C4-2B (cell line): Measurements from ENCODE around the gene PPT2.
"Not testable (repeated sequence)": the region's sequence is repeated elsewhere in the genome, so short reads cannot be mapped to it uniquely, and the experiment has no call there.

Experiments used
- H3K27ac ChIP-seq: fragments of 450-650 bp; 2 replicates; pipeline ENCODE4 v1.5.1; 2017
- CTCF ChIP-seq: fragments of 450-650 bp; conservative IDR thresholded peaks from 2 replicates; pipeline ENCODE4 v1.5.1; 2017; ENCODE audit warnings: mild to moderate bottlenecking
- ZFX ChIP-seq: fragments of 450-650 bp; IDR thresholded peaks from 2 replicates; pipeline ENCODE4 v1.6.1; 2017

The PPT2 gene

GRCh38 chr6:32181148-32181702 lies 27.3 kb downstream of the PPT2 start:
- TF ChIP-seq CTCF, result no peak
- TF ChIP-seq ZFX, result no peak
- H3K27ac ChIP-seq, result no peak overlapping the region

DNA sequence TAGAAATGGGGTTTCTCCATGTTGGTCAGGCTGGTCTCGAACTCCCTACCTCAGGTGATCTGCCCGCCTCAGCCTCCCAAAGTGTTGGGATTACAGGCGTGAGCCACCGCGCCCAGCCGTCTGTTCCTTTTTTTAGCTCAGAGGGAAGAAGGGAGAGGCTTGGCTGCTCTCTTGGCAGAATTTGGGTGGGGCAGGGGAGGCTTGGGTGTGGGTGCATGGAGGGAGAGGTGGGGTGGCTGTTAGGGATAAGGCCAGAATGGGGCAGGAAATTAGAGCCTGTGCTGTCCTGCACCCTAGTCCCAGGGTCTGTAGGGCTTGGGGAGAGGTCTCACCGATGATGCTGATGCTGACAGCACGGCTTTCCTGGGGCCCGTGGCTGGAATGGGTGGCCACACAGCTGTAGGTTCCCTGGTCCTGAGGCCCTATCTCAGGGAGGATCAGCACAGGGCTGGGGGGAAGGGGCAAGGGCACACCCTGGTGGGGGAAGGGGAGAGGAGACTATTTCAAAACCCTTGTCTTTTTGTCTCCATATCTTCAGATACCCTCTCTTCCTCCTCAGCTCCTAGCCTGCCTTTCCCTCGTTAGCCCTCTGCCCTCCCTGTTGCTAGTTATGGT lies 28.1 kb downstream of the PPT2 start:
- H3K27ac ChIP-seq, result no peak overlapping the region
- no peak for TF ChIP-seq ZFX
- TF ChIP-seq CTCF, result no peak

DNA sequence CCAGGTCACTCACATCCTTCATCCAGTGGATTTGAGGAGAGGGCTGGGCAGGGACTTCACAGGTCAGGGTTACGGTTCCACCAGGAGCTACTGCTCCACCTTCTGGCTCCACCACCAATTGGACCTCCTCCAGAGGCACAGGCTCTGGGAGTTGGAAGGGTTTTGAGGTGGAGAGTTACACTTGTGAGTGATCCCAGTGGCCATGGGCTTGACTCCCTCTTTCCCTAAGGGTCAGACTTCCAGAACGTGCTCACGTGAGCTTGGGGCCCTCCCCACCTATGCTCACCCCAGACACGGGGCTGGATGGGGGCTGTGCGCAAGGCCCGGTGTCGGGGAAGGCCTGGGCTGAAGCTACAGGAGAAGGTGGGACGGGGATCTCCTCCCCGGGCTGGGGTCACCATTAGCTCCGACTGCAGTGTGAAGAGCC lies 28.6 kb downstream of the PPT2 start:
- no peak overlapping the region for H3K27ac ChIP-seq
- no peak for TF ChIP-seq CTCF
- no peak for TF ChIP-seq ZFX

- TF ChIP-seq CTCF, result no peak
- TF ChIP-seq ZFX, result no peak
- H3K27ac ChIP-seq, result no peak overlapping the region
Measured at GRCh38 chr6:32183030-32183429, 29.1 kb downstream of the PPT2 start.

- no peak for TF ChIP-seq ZFX
- no peak for TF ChIP-seq CTCF
- H3K27ac ChIP-seq, result no peak overlapping the region
Measured at GRCh38 chr6:32183483-32184083, 29.6 kb downstream of the PPT2 start.

- TF ChIP-seq ZFX, result no peak
- TF ChIP-seq CTCF, result no peak
- H3K27ac ChIP-seq, result no peak within 1 kb of the TSS
Measured at GRCh38 chr6:32184084-32184640, 30.2 kb downstream of the PPT2 start, which contains the start of gene AGER. AGER (minus strand) TSS chr6:32184253; CDS start chr6:32184222, 31 bp downstream.

GRCh38 chr6:32185681-32186131 lies 31.8 kb downstream of the PPT2 start:
- H3K27ac ChIP-seq, result not testable (repeated sequence)

DNA sequence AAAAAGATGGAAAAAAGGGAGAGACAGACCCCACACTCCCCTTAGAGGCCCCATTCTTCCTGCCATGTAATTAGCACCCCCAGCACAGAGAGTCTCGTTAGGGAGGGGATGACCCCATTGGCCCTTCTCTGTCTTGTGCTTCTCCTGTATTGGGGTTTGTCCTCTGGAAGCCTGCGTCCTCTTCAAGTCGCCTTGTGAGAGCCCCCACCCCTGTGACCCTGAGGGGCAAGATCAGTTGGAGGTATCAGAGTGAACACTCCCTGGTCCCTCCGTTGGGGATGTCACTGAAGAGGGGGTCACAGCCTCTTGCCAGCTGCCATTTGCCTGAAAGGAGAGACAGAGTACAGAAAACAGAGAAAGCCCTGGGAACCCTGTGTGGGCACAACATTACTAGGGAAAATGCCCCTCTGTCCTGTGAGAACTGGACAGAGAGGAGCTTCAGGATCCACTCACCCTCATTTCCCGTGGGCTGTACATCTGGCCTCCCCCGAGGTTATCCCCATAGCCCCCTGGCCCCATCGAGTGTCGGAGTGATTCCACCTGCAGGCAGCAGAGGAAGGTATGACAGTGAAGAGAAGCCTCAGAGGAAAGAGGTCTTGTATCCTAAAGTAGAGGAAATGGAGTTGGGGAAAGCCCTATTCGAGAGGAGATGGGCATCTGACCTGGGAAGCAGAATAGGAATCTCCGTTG lies 32.4 kb downstream of the PPT2 start:
- H3K27ac ChIP-seq, result not testable (repeated sequence)
